Keratinocyte (primary cell): ENCODE data around the gene TNFSF11.

Experiments used
- CTCF ChIP-seq, 3 experiments: IDR thresholded peaks in 1 of 3; conservative IDR thresholded peaks in 1 of 3; optimal IDR thresholded peaks in 1 of 3; 2 replicates in 2 of 3; 3 replicates in 1 of 3; pipeline versions ENCODE3 to v1.5.1; 2011; ENCODE audit warnings: low read length in 3 of 3, mild to moderate bottlenecking in 3 of 3, moderate library complexity in 2 of 3, control low read depth in 1 of 3, inconsistent platforms in 1 of 3; ENCODE audit not compliant: insufficient read depth in 2 of 3; ENCODE audit errors: extremely low read depth in 1 of 3
- EZH2 ChIP-seq: IDR thresholded peaks from one replicate; pipeline ENCODE4 v1.6.1; 2012; ENCODE audit warnings: inconsistent platforms, mild to moderate bottlenecking, low read length, moderate library complexity

- TF ChIP-seq CTCF (optimal IDR thresholded peaks at IDR 0.05 in 1 of 3, IDR thresholded peaks at IDR 0.05 in 1 of 3, conservative IDR thresholded peaks at IDR 0.05 in 1 of 3; ENCODE audit: extremely low read depth in 1 of 3, insufficient read depth in 2 of 3, low read length in 3 of 3) (no peak), EZH2 (no peak)
These were observed 37.3 kb downstream of the TNFSF11 start for GRCh38 chr13:42611086-42611779.
